Mucosa of rectum (tissue), 2 donors: ENCODE data around the gene EGFL6.
"Not testable (repeated sequence)": the region's sequence is repeated elsewhere in the genome, so short reads cannot be mapped to it uniquely, and the experiment has no call there.

Source experiments
- H3K27ac ChIP-seq, 2 donors: one replicate each; pipeline ENCODE4 v1.7.0; 2013; ENCODE audit warnings: inconsistent platforms in 2 of 2, low read depth in 2 of 2, low read length in 2 of 2
- H3K27me3 ChIP-seq, 2 donors: one replicate each; pipeline ENCODE4 v1.7.0; 2013; ENCODE audit warnings: low read length in 2 of 2; ENCODE audit not compliant: control insufficient read depth in 2 of 2, insufficient read depth in 2 of 2
- H3K36me3 ChIP-seq, 2 donors: one replicate each; pipeline ENCODE4 v1.7.0; 2013; ENCODE audit warnings: low read length in 2 of 2; ENCODE audit not compliant: control insufficient read depth in 2 of 2, insufficient read depth in 2 of 2
- H3K4me1 ChIP-seq, 2 donors: one replicate each; pipeline ENCODE4 v1.7.0; 2013; ENCODE audit warnings: low read length in 2 of 2, mild to moderate bottlenecking in 1 of 2; ENCODE audit not compliant: control insufficient read depth in 2 of 2, insufficient read depth in 2 of 2
- H3K4me3 ChIP-seq, 2 donors: one replicate each; pipeline ENCODE4 v1.7.0; 2013; ENCODE audit warnings: low read length in 2 of 2
- H3K9ac ChIP-seq, 2 donors: one replicate each; pipeline ENCODE4 v1.7.0; 2013; ENCODE audit warnings: low read length in 2 of 2, low read depth in 1 of 2, mild to moderate bottlenecking in 1 of 2
- H3K9me3 ChIP-seq, 2 donors: one replicate each; pipeline ENCODE4 v1.7.0; 2013; ENCODE audit warnings: low read length in 2 of 2; ENCODE audit not compliant: control insufficient read depth in 2 of 2
- donor health status: healthy.
- donor health status: Normal muscosa, but diverticular disease.

EGFL6 gene

DNA sequence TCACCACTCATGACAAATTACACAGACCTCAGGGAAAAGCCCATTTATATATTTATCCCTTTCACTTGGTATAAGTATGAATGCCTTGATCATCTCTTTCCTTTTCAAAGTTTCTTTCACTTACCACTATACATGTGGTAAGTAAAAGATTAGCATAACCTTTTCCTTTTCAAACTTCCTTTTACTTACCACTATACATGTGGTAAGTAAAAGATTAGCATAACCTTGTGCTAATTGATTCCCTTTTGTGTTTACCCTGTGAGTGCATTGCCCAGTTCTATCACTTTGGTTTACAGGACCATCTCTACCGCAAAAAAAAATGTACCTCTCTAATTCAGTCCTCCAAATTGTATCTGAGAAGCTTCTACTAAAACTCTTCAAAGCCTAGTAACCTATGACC is 50.8 kb downstream of the EGFL6 start:
- H3K27ac ChIP-seq, result no peak overlapping the region
- no peak overlapping the region for H3K4me3 ChIP-seq
- H3K27me3 ChIP-seq, result peaks cover 10 to 21% of the 10 kb centered on the region in 2 donors
- H3K9me3 ChIP-seq, result no peaks in the 10 kb centered on the region
- H3K36me3 ChIP-seq, result no peaks in the 10 kb centered on the region
- no peaks in the 10 kb centered on the region for H3K4me1 ChIP-seq
- no peak overlapping the region for H3K9ac ChIP-seq

DNA sequence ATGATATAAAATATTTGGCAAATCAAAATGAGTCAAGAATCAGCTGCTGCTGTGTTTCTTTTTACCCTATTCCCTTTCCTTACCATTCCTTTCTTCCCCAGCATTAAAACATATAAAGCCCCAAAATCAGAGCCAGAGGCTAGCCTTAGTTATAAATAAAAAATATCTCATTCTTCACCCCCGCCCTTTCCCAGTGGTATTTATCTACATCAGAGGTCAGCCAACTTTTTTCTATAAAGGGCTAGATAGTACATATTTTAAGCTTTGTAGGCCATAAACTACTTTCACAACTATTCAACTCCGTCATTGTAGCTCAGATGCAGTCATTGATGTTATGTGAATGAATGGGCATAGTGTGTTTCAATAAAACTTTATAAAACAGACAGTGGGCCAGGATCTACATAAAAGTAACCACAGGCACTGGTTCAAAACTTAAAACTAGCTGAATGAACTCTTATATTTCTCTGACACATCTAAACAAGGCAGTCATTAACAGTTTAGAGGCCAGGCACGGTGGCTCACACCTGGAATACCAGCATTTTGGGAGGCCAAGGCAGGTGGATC is 53.1 kb downstream of the EGFL6 start:
- no peaks in the 10 kb centered on the region for H3K4me1 ChIP-seq
- H3K9me3 ChIP-seq, result no peaks in the 10 kb centered on the region
- H3K27me3 ChIP-seq, result peaks cover 10 to 28% of the 10 kb centered on the region in 2 donors
- H3K4me3 ChIP-seq, result no peak overlapping the region
- H3K9ac ChIP-seq, result no peak overlapping the region
- no peak overlapping the region for H3K27ac ChIP-seq
- no peaks in the 10 kb centered on the region for H3K36me3 ChIP-seq

DNA sequence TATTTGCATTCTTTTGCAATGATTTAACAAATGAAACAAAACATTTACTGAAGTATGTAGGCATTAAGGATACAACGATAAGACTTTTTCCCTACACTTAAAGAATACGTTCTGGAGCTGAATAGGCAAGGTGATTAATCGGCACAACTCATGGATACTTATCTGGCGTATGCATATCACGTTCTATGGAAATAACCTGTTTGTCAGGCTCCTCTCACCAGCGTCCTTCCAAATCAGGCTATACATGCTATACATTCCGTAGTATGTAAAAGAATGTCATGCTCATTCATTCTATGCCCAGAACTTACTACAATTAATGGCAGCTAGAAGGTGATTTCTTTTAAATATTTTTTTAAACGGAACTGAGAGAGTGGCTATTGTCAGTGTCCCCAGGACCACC is 57.9 kb downstream of the EGFL6 start:
- Histone ChIP-seq H3K27ac (no peak overlapping the region), H3K9ac (no peak overlapping the region), H3K4me1 (no peaks in the 10 kb centered on the region), H3K4me3 (no peak overlapping the region), H3K27me3 (peaks cover 3 to 10% of the 10 kb centered on the region in 2 donors), H3K36me3 (no peaks in the 10 kb centered on the region), H3K9me3 (peaks cover 10% of the 10 kb centered on the region in 2 donors)

DNA sequence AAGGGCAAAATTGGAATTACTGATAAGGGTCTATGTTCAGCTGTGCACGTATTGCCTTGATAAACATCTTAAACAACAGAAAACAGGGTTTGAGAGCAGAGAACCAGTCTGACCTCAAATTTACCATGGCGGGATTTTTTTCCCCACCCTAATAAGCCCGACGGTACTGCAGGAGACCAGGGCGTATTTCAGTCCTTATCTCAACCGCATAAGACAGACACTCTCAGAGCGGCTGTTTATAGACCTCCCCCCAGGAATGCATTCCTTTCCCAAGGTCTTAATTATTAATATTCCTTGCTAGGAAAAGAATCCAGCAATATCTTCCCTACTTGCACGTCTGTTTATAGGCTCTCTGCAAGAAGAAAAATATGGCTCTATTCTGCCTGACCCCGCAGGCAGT is 67.8 kb downstream of the EGFL6 start:
- H3K4me1 ChIP-seq, H3K9ac ChIP-seq, H3K4me3 ChIP-seq, H3K36me3 ChIP-seq, H3K27ac ChIP-seq, H3K9me3 ChIP-seq: not testable (repeated sequence)
- peaks cover 4 to 18% of the 10 kb centered on the region in 2 donors for H3K27me3 ChIP-seq

DNA sequence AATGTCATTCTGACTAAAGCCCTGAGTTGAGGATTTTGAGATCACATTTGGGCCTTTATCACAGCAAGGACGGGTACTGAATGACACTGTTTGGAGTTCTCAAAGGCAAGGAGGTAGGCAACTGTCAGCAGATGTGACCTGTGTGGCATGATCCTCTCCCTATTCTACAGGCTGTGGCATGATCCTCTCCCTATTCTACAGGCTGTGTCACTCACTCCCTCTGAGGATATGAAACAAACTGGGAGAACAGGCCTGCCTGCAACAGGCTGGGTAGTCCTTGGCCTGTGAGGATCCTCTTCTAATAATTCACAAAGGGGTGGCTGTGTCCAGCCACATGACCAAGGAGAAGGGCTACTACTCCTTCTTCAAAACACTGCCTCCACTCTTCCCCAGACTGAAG is 68.6 kb downstream of the EGFL6 start:
- Histone ChIP-seq H3K27ac (no peak overlapping the region), H3K27me3 (peaks cover 4 to 20% of the 10 kb centered on the region in 2 donors), H3K9me3 (peaks cover 4% of the 10 kb centered on the region in 2 donors)

DNA sequence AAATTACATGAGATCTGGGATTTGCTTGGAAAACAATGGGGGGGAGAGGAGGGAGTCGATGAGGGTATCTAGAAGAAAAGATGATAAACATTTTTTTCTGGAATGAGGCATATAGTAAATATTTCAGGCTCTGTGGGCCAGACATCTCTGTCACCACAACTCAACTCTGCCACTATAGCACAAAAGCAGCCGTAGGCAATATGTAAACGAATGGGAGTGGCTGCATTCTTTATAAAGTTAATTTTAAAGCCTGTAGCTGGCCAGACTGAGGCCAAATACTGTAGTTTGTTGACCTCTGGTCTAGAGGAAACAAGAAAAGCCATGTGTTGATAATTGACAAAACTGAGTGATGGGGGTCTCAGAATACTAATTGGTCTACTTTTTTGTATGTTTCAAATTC is 69.4 kb downstream of the EGFL6 start:
- Histone ChIP-seq H3K4me1 (no peaks in the 10 kb centered on the region), H3K4me3 (no peak overlapping the region), H3K36me3 (no peaks in the 10 kb centered on the region), H3K27me3 (peaks cover 4 to 21% of the 10 kb centered on the region in 2 donors), H3K27ac (no peak overlapping the region), H3K9me3 (peaks cover 4% of the 10 kb centered on the region in 2 donors), H3K9ac (no peak overlapping the region)

More for the DNA sequence above, 68.6 kb downstream of the EGFL6 start:
- no peaks in the 10 kb centered on the region for H3K4me1 ChIP-seq
- H3K4me3 ChIP-seq, result no peak overlapping the region
- no peaks in the 10 kb centered on the region for H3K36me3 ChIP-seq
- no peak overlapping the region for H3K9ac ChIP-seq

DNA sequence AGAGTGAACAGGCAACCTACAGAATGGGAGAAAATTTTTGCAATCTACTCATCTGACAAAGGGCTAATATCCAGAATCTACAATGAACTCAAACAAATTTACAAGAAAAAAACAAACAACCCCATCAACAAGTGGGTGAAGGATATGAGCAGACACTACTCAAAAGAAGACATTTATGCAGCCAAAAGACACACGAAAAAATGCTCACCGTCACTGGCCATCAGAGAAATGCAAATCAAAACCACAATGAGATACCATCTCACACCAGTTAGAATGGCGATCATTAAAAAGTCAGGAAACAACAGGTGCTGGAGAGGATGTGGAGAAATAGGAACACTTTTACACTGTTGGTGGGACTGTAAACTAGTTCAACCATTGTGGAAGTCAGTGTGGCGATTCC is 72.3 kb downstream of the EGFL6 start:
- H3K4me1 ChIP-seq, H3K27ac ChIP-seq, H3K36me3 ChIP-seq, H3K9ac ChIP-seq, H3K9me3 ChIP-seq, H3K4me3 ChIP-seq: not testable (repeated sequence)
- peaks cover 10 to 12% of the 10 kb centered on the region in 2 donors for H3K27me3 ChIP-seq

DNA sequence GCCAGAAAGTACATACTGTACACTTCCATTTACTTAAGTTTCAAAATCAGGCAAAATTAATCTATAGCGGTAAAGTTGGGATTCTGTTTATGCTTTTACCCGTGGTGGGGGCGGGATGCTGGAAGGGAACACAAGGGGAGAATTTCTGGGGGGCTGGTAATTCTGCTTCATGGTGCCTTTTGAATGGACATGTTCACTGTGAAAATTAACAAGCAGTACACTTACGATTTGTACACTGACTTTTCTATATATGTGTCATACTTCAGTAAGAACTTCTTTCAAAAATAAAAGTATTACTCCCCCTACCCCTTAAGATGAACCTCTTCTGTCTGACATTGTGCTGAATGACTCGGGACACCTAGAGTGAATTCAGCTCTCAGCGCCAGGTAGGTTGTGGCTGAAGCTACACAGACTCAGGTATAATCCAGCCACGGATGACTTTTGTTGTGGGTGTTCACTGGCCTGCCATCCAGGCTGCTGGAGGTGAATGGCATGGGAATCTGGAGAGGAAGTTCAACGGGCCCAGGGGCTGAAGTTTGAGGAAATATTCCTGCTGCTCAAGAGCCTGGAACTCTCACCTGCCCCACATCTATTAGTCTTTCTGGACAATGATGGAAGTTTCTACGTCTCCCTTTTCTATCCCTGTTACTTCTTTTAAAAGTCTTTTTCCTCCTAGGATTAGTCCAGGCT is 76.2 kb downstream of the EGFL6 start:
- Histone ChIP-seq H3K4me3 (no peak overlapping the region), H3K9ac (no peak overlapping the region), H3K9me3 (no peaks in the 10 kb centered on the region), H3K27me3 (peaks cover 6 to 8% of the 10 kb centered on the region in 2 donors), H3K4me1 (no peaks in the 10 kb centered on the region), H3K27ac (no peak overlapping the region), H3K36me3 (no peaks in the 10 kb centered on the region)

DNA sequence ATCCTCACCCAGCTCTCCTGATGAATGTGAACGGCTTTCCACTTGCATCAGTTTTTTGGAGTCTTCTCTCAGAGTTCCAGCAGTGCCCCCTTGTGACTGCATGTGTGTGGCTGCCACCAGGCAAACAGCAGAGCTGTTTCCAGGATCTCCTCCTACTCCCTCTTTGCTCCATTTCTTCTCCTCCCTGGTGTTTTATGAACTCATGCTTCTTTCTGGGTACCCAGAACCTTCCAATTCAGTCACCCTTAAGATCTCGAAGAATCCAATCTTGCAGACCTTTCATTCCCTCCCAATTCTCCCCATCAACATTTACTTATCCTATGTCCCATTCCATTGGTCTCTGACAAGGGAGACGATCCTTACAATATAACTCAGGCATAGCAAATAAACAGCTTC is 76.8 kb downstream of the EGFL6 start:
- no peak overlapping the region for H3K4me3 ChIP-seq
- no peak overlapping the region for H3K27ac ChIP-seq
- no peaks in the 10 kb centered on the region for H3K9me3 ChIP-seq
- peaks cover 6 to 7% of the 10 kb centered on the region in 2 donors for H3K27me3 ChIP-seq
- H3K4me1 ChIP-seq, result no peaks in the 10 kb centered on the region
- H3K9ac ChIP-seq, result no peak overlapping the region
- H3K36me3 ChIP-seq, result no peaks in the 10 kb centered on the region

DNA sequence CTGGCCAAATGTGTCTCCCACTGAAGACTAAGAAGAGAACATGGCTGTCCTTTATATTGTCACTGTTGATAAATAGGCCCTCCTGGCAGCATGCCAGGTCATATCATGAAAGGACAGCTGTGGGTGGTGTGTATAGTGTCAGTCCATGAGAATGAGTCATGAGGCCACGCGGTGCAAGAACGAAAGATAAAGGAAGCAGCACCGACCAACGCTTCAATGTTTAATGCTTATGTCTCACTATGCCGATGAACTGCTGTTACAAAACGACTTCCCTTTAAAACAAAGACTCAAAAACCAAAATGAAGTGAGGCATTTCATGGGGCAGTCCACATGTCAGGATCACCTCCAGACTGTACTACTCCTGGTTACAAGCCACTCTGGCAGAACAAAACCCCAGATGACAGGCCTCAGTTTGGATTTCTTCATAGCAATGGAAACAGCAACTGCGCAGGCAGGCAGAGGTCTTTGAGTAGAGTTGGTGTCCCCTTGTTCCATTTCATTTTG is 78.4 kb downstream of the EGFL6 start:
- no peaks in the 10 kb centered on the region for H3K36me3 ChIP-seq
- peaks cover 5 to 6% of the 10 kb centered on the region in 2 donors for H3K27me3 ChIP-seq
- H3K27ac ChIP-seq, result no peak overlapping the region
- no peak overlapping the region for H3K4me3 ChIP-seq
- H3K9me3 ChIP-seq, result no peaks in the 10 kb centered on the region
- no peak overlapping the region for H3K9ac ChIP-seq
- H3K4me1 ChIP-seq, result peaks cover 0 to 5% of the 10 kb centered on the region in 2 donors
